ENCODE measurements around the gene NDUFB6. TPM values are rescaled to one million over a fixed set of nuclear protein-coding genes. Genes with fewer than 3 reads are reported as not detected.
"Not testable (repeated sequence)": the region's sequence is repeated elsewhere in the genome, so short reads cannot be mapped to it uniquely, and the experiment has no call there.

Gene NDUFB6
- total RNA-seq, 1 donor from 2014 or later, result 36.8 TPM

- H3K4me1 Mint-ChIP-seq (ENCODE audit: unreplicated experiment), result peaks cover 27% of the 10 kb centered on the region
- peak; percentile 97 for DNase-seq (ENCODE audit: low spot score)
- peak overlapping the region; percentile 99 for H3K4me3 Mint-ChIP-seq (ENCODE audit: unreplicated experiment)
- H3K27ac Mint-ChIP-seq (ENCODE audit: unreplicated experiment), result peak overlapping the region; percentile 99
- TF ChIP-seq, protein P1, sequence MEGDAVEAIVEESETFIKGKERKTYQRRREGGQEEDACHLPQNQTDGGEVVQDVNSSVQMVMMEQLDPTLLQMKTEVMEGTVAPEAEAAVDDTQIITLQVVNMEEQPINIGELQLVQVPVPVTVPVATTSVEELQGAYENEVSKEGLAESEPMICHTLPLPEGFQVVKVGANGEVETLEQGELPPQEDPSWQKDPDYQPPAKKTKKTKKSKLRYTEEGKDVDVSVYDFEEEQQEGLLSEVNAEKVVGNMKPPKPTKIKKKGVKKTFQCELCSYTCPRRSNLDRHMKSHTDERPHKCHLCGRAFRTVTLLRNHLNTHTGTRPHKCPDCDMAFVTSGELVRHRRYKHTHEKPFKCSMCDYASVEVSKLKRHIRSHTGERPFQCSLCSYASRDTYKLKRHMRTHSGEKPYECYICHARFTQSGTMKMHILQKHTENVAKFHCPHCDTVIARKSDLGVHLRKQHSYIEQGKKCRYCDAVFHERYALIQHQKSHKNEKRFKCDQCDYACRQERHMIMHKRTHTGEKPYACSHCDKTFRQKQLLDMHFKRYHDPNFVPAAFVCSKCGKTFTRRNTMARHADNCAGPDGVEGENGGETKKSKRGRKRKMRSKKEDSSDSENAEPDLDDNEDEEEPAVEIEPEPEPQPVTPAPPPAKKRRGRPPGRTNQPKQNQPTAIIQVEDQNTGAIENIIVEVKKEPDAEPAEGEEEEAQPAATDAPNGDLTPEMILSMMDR (IDR thresholded peaks at IDR 0.05; ENCODE audit: unreplicated experiment), result no peak
- no peaks in the 10 kb centered on the region for H3K9me3 Mint-ChIP-seq (ENCODE audit: unreplicated experiment)
- H3K36me3 Mint-ChIP-seq (ENCODE audit: low read depth, unreplicated experiment), result peaks cover 4% of the 10 kb centered on the region
- H3K27me3 Mint-ChIP-seq (ENCODE audit: unreplicated experiment), result peaks cover 16% of the 10 kb centered on the region
These were observed 22.2 kb downstream of the NDUFB6 start for GRCh38 chr9:32550562-32551275.

DNA sequence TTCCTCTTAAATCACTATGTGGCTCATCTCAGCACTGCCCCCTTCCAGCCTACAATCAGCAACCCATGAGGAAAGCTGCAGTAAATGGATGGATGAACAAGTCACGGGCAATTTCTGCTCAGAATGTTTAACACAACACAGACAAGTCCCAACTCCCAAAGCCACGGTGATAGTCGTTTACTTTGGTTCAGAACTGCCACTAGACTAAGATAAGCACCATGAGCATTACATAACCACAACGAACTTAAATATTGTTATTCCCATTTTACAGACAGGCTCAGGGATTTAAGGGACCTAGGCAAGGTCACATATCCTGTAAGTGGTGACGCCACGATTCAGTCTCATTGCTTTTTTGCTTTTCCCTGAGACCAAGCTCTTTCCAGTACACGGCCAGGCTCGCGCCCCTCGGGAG, 22.8 kb downstream of the NDUFB6 start:
- TF ChIP-seq, protein P1 (IDR thresholded peaks at IDR 0.05; ENCODE audit: unreplicated experiment), result no peak
- peak overlapping the region; percentile 91 for H3K27ac Mint-ChIP-seq (ENCODE audit: unreplicated experiment)
- H3K27me3 Mint-ChIP-seq (ENCODE audit: unreplicated experiment), result peaks cover 16% of the 10 kb centered on the region
- H3K9me3 Mint-ChIP-seq (ENCODE audit: unreplicated experiment), result no peaks in the 10 kb centered on the region
- peak overlapping the region; percentile 94 for H3K4me3 Mint-ChIP-seq (ENCODE audit: unreplicated experiment)
- peaks cover 27% of the 10 kb centered on the region for H3K4me1 Mint-ChIP-seq (ENCODE audit: unreplicated experiment)
- peaks cover 4% of the 10 kb centered on the region for H3K36me3 Mint-ChIP-seq (ENCODE audit: low read depth, unreplicated experiment)
- no peak for DNase-seq (ENCODE audit: low spot score)

- Mint-ChIP-seq H3K4me1 (ENCODE audit: unreplicated experiment) (peaks cover 20% of the 10 kb centered on the region), H3K36me3 (ENCODE audit: low read depth, unreplicated experiment) (peaks cover 11% of the 10 kb centered on the region), H3K27me3 (ENCODE audit: unreplicated experiment) (peaks cover 16% of the 10 kb centered on the region)
- not testable (repeated sequence) for DNase-seq (ENCODE audit: low spot score); H3K4me3 Mint-ChIP-seq (ENCODE audit: unreplicated experiment); H3K9me3 Mint-ChIP-seq (ENCODE audit: unreplicated experiment); H3K27ac Mint-ChIP-seq (ENCODE audit: unreplicated experiment)
These were observed 24.7 kb downstream of the NDUFB6 start for GRCh38 chr9:32548213-32548612.

DNA sequence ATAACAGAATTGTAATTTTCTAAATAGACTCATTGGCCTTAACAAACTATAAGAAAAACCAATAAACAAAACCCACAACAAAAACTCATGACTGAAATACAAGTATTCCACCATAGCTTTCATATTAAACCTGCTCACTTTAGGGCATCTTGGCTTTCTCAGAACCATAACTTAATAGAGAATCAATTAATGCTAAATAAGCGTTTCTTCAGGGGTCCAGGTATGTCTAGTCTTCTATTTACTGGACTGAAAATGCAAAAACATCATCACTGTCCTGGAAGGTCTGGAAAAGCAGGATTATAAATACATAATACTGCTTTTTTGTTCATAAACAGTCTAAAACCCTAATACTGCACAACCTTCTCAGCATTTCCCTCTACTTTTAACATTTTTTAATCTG, 27.1 kb downstream of the NDUFB6 start:
- Mint-ChIP-seq H3K9me3 (ENCODE audit: unreplicated experiment) (no peaks in the 10 kb centered on the region), H3K27me3 (ENCODE audit: unreplicated experiment) (peaks cover 6% of the 10 kb centered on the region), H3K36me3 (ENCODE audit: low read depth, unreplicated experiment) (peaks cover 24% of the 10 kb centered on the region), H3K4me3 (ENCODE audit: unreplicated experiment) (no peak overlapping the region), H3K27ac (ENCODE audit: unreplicated experiment) (no peak overlapping the region), H3K4me1 (ENCODE audit: unreplicated experiment) (peaks cover 16% of the 10 kb centered on the region)
- DNase-seq (ENCODE audit: low spot score), result no peak
- TF ChIP-seq, protein P1 (IDR thresholded peaks at IDR 0.05; ENCODE audit: unreplicated experiment), result no peak

GRCh38 chr9:32543047-32543446, 29.9 kb downstream of the NDUFB6 start:
- no peak overlapping the region for H3K27ac Mint-ChIP-seq (ENCODE audit: unreplicated experiment)

More at GRCh38 chr9:32543047-32543446, 29.9 kb downstream of the NDUFB6 start:
- no peak for DNase-seq (ENCODE audit: low spot score)
- Mint-ChIP-seq H3K4me3 (ENCODE audit: unreplicated experiment) (no peak overlapping the region), H3K9me3 (ENCODE audit: unreplicated experiment) (no peaks in the 10 kb centered on the region), H3K36me3 (ENCODE audit: low read depth, unreplicated experiment) (peaks cover 24% of the 10 kb centered on the region), H3K4me1 (ENCODE audit: unreplicated experiment) (no peaks in the 10 kb centered on the region), H3K27me3 (ENCODE audit: unreplicated experiment) (no peaks in the 10 kb centered on the region)
- TF ChIP-seq, protein P1 (IDR thresholded peaks at IDR 0.05; ENCODE audit: unreplicated experiment), result no peak

All from endothelial cell (in vitro differentiated cells).